Parathyroid adenoma (tissue), 2 donors: ENCODE results near the gene ZSCAN9.

ENCODE experiments used
- H2AFZ ChIP-seq: fragments of 300-600 bp; sonication (generic); one replicate; pipeline ENCODE4 v1.7.0; 2017; ENCODE audit warnings: antibody characterized with exemption, mild to moderate bottlenecking
- H3K27ac ChIP-seq: fragments of 300-600 bp; sonication (generic); one replicate; pipeline ENCODE4 v1.7.0; 2017
- H3K27me3 ChIP-seq: fragments of 300-600 bp; sonication (generic); one replicate; pipeline ENCODE4 v1.7.0; 2017; ENCODE audit warnings: low read length; ENCODE audit not compliant: control insufficient read depth, insufficient read depth
- H3K36me3 ChIP-seq: fragments of 300-600 bp; sonication (generic); one replicate; pipeline ENCODE4 v1.7.0; 2017; ENCODE audit warnings: low read length; ENCODE audit not compliant: control insufficient read depth, insufficient read depth
- H3K4me1 ChIP-seq: fragments of 300-600 bp; sonication (generic); one replicate; pipeline ENCODE4 v1.7.0; 2017; ENCODE audit warnings: control low read depth
- H3K4me2 ChIP-seq: fragments of 300-600 bp; sonication (generic); one replicate; pipeline ENCODE4 v1.7.0; 2017; ENCODE audit warnings: low read length
- H3K4me3 ChIP-seq: fragments of 300-600 bp; sonication (generic); one replicate; pipeline ENCODE4 v1.7.0; 2017; ENCODE audit warnings: low read depth, low read length
- H3K79me2 ChIP-seq: fragments of 300-600 bp; sonication (generic); one replicate; pipeline ENCODE4 v1.7.0; 2017; ENCODE audit warnings: control low read depth
- H3K9ac ChIP-seq: fragments of 300-600 bp; sonication (generic); one replicate; pipeline ENCODE4 v1.7.0; 2017; ENCODE audit warnings: mild to moderate bottlenecking
- H3K9me3 ChIP-seq: fragments of 300-600 bp; sonication (generic); one replicate; pipeline ENCODE4 v1.7.0; 2017; ENCODE audit warnings: low read length; ENCODE audit not compliant: control insufficient read depth
- CTCF ChIP-seq: fragments of 300-600 bp; sonication (generic); IDR thresholded peaks from one replicate; pipeline ENCODE4 v1.7.0; 2017; ENCODE audit warnings: antibody characterized with exemption, mild to moderate bottlenecking
- donor health status: primary hyperparathyroidism.

Gene ZSCAN9

DNA sequence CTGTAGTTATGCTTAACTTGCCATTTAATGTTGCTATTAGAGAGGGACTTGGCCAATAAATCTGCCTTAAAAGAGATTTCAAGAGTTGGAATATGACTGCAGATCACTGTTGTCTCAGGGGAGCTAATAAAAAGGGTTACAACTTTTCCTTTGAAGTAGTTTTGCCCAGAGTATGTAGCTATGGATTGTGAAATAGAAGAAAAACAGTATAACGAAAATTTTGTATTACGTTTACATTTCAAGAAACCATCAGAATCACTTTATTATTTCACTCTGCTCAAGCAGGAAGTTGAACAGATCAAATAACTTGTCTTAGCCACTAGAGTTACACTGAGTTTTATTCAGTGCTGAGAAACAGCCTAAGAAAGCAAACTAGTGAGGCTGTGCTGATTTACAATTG lies 38.8 kb downstream of the ZSCAN9 start:
- Histone ChIP-seq H3K79me2 (peaks cover 8% of the 10 kb centered on the region), H3K9me3 (no peaks in the 10 kb centered on the region), H3K4me3 (no peak overlapping the region), H3K36me3 (no peaks in the 10 kb centered on the region), H3K4me2 (no peak overlapping the region), H3K9ac (no peak overlapping the region), H3K27ac (no peak overlapping the region), H3K27me3 (no peaks in the 10 kb centered on the region), H3K4me1 (no peaks in the 10 kb centered on the region), H2AFZ (no peak overlapping the region)
- TF ChIP-seq CTCF: no peak

DNA sequence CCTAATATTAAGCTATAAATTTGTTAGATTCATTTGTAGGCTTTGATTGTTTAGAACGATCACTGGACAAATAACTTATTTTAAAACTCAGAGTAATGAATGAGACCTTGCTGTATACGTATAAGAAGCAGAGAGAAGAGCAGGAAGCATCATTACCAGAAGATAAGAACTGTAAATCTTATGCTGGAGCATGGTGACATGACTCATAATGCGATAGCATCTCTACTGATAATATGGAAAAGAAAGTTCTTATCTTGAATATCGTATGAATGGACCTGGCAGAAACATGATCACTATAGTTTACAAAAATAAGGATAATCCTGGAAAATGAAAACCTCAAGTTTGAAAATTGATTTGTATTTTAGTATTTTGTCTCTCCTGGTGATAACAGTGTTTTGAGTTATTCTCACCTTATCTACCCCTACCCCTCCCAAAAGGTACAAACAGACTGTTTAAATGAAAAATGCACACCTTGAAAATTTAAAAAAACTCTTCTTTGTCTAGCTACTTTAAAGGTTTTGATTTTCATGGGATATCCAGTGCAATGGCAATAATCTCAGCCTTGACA lies 39.8 kb downstream of the ZSCAN9 start:
- TF ChIP-seq CTCF: no peak
- Histone ChIP-seq H3K27me3 (no peaks in the 10 kb centered on the region), H3K36me3 (no peaks in the 10 kb centered on the region), H3K4me1 (no peaks in the 10 kb centered on the region), H3K79me2 (peaks cover 11% of the 10 kb centered on the region), H3K9me3 (no peaks in the 10 kb centered on the region), H3K9ac (no peak overlapping the region), H3K4me3 (no peak overlapping the region), H2AFZ (no peak overlapping the region), H3K4me2 (no peak overlapping the region), H3K27ac (no peak overlapping the region)

- Histone ChIP-seq H3K4me1 (no peaks in the 10 kb centered on the region), H3K4me3 (peak overlapping the region; percentile 97), H3K27me3 (no peaks in the 10 kb centered on the region), H3K9me3 (no peaks in the 10 kb centered on the region), H3K4me2 (peak overlapping the region; percentile 91), H3K36me3 (no peaks in the 10 kb centered on the region), H2AFZ (peak overlapping the region; percentile 95), H3K79me2 (peaks cover 11% of the 10 kb centered on the region), H3K9ac (peak overlapping the region; percentile 81), H3K27ac (peak overlapping the region; percentile 87)
- TF ChIP-seq CTCF: no peak
These were observed 41.5 kb downstream of the ZSCAN9 start for GRCh38 chr6:28266563-28266961.

DNA sequence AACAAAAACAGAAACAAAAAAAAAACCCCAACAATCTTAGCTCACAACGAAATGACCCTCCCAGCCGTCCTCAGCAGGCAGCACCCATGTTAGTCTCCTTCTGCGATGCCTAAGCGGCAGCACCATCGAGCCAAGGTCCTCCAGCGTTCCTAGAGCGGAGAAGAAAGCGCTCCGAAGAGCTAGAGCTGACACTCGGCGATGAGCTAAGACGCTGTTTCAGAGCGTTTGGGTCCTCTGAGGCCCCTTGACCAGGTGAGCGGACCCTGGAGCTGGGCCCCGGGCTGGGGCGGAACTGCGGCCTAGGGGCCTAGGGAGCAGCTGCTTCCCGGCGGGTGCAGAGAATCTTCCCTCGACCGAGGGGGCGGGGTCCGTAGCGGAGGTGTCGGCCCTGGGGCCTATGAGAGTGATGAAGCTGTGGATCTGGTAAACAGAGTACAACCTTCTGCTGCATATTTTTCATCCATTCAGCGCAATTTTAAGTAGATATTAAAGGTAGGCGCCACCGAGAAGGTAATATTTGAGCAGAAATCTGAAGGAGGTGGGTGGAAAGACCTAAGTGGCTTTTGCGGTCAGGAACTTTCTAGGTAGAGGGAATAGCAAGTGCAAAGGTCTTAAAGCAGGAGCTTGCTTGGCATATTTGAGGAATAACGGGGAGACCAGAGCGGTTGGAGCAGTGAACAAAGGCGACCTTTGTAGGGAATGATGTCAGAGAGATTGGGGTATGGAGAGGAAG lies 42.1 kb downstream of the ZSCAN9 start, which contains the start of gene ZSCAN26:
TSS of gene ZSCAN26 (plus strand) at position 182 of the 733 bp plus-strand sequence. CDS start 4,777 bp downstream, outside the sequence.
- no peaks in the 10 kb centered on the region for H3K9me3 ChIP-seq
- TF ChIP-seq CTCF: no peak
- peak within 1 kb of the TSS; percentile 81 for H3K9ac ChIP-seq
- peak within 1 kb of the TSS; percentile 91 for H3K4me2 ChIP-seq
- H3K36me3 ChIP-seq: no peaks in the 10 kb centered on the region
- peak within 1 kb of the TSS; percentile 97 for H3K4me3 ChIP-seq
- H3K4me1 ChIP-seq: no peaks in the 10 kb centered on the region
- no peaks in the 10 kb centered on the region for H3K27me3 ChIP-seq
- H2AFZ ChIP-seq: peak within 1 kb of the TSS; percentile 95
- peaks cover 11% of the 10 kb centered on the region for H3K79me2 ChIP-seq
- H3K27ac ChIP-seq: peak within 1 kb of the TSS; percentile 87

GRCh38 chr6:28267695-28268059 lies 42.6 kb downstream of the ZSCAN9 start:
- H3K9ac ChIP-seq: peak overlapping the region; percentile 81
- H2AFZ ChIP-seq: peak overlapping the region; percentile 95
- no peak for TF ChIP-seq CTCF
- H3K27ac ChIP-seq: peak overlapping the region; percentile 87
- H3K9me3 ChIP-seq: no peaks in the 10 kb centered on the region
- H3K36me3 ChIP-seq: no peaks in the 10 kb centered on the region
- H3K27me3 ChIP-seq: no peaks in the 10 kb centered on the region
- H3K4me1 ChIP-seq: no peaks in the 10 kb centered on the region
- H3K4me2 ChIP-seq: peak overlapping the region; percentile 91
- peak overlapping the region; percentile 97 for H3K4me3 ChIP-seq
- peaks cover 11% of the 10 kb centered on the region for H3K79me2 ChIP-seq
